ENCODE data around the gene SOCS1.
"Not testable (repeated sequence)": the region's sequence is repeated elsewhere in the genome, so short reads cannot be mapped to it uniquely, and the experiment has no call there.

SOCS1 gene, protein sequence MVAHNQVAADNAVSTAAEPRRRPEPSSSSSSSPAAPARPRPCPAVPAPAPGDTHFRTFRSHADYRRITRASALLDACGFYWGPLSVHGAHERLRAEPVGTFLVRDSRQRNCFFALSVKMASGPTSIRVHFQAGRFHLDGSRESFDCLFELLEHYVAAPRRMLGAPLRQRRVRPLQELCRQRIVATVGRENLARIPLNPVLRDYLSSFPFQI

DNA sequence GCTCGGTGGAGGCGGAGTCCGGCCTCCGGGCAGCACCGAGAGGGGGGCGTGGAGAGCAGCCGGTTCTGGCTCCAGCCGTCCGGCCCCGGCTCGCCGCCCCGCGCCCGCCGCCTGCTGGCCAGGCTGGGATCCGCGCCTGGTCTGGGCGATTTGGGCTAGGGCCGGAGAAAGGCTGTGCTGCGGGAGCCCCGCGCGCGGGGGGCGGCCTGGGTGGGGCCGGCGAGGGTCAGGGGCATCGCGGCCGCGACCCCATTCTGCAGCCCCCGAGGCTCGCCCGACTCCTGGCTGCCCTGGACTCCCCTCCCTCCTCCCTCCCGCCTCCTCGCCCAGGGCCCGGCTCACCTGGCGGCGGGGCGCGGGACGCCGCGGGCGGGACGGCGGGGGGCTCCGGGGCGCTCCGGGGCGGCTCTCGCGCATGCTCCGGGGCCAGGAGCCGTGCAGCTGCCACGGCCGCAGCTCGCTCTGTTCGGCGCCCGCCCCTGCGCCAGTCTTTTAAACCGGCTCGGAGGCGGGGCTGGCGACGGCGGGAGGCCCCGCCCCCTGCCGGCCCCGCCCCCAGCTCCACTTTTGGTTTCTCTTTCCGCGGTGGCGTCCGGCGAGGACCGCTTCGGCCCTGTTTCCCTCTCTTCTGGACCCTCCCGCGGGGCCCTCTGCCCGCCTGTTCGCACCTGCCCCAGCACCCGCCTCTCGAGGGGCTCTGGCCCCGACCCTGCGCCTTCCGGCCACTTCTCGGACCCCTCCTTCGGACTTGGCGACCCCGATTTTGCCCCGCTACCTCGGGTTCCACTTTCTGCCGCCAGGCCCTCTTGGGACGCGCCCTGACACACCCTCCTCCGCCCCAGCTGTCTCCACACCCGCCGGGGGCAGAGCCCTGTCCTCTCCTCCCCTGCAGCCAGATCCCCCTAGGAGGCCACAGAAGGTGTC lies at the start of gene SOCS1:
SOCS1 (minus strand) TSS at position 468 of the 924 bp plus-strand sequence. CDS start 726 bp downstream, outside the sequence.
- DNase-seq (ENCODE audit: low spot score) = peak; percentile 92

DNA sequence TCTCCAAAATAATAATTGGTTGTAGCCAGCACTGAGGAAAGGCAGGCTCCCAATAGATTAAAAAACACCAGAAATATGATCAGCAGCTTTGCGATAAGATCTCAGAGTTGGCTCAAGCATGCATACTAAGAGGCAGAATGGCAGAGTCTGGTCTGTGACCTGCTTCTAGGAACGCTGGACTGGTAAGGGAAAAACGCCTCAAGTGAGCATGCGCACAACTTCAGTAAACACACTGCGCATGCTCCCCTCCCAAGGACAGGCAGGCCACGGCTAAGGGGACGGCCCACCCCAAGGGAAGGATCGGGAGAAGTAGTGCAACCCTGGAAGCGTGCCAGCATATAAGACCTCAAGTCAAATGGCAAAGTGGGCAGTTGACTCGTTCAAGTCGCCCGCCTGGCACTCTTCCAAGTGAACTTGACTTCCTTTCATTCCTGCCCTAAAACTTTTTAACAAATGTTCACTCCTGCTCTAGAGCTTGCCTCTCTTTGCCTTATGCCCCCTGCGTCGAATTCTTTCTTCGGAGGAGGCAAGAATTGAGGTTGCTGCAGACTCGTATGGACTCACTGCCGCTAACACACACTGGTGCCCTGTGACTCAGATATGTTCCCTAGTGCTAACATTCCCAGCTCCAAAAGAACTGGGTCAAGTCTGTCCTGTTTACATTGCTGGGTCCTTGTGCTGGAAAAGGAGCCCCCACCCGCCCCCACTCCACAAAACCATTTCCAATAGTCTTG lies 47.6 kb upstream of the SOCS1 start:
- no peak for DNase-seq (ENCODE audit: low spot score)

DNA sequence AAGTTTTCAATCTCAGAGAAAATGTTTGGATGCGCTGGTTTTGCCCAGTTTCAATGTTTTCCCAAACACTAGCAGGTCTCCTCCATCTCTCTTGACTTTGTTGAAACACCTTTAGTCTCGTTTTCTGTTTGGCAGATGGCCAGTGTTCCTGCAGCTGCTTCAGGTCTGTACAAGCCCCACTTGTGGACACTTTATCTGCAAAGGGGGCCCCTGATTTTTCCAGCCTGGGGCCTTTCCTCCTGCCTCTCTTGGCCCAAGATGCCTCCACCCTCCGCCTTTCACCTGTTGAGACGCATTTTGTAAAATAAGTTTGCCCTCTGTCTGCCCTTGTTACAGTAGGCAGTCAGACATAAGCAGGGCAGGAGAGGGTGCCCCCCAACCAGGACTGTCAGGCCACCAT lies 47.0 kb upstream of the SOCS1 start:
- no peak for DNase-seq (ENCODE audit: low spot score)

DNA sequence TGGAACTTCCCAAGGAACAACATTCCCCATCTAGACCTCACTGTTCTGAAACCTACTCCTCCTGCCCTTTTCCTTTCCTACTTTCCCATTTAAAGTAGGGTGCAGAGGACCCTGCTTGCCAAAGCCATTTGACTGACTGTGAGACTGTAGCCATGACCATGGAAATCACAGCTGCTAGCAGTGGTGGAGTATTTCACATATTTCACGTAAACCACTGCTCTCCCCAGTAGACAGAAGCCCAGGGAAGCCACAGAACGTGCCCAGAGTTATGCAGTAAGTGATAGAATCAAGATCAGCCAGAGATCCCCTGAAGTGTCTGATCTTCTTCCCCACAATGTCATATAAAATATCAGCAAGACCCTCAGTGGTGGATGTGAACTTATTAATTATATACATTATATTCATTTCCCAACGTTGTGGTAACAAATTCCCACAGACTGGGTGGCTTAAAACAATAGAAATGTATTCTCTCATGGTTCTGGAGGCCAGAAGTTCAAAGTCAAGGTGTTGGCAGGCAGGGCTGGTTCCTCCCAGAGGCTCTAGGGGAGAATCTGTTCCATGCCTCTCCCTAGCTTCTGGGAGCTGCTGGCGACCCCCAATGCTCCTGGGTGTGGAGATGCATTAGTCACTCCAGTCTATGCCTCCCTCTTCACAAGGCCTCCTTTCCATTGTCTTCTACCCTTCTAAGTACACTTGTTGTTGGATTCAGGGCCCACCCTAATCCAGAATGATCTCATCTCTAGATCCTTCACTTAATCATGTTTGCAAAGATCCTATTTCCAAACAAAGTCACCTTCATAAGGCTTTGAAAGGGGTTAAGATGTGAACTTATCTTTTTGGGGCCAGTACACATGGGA lies 45.9 kb upstream of the SOCS1 start:
- DNase-seq (ENCODE audit: low spot score) = no peak

DNA sequence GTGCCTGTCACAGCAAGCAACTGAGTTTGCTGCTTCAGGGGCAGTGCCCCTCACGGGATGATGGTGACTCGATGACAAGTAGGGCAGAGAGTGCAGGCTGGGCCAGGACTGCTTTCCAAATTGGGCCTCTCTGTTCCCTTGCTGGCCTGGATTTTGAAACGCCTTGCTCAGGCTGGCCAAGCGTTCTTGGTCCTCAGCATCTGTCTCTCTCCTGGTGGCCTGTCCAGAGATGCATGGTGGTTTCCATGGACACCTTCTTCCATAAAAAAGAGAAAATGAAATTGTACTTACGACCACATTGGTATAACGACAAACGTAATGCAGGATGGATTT lies 44.5 kb upstream of the SOCS1 start:
- no peak for DNase-seq (ENCODE audit: low spot score)

DNA sequence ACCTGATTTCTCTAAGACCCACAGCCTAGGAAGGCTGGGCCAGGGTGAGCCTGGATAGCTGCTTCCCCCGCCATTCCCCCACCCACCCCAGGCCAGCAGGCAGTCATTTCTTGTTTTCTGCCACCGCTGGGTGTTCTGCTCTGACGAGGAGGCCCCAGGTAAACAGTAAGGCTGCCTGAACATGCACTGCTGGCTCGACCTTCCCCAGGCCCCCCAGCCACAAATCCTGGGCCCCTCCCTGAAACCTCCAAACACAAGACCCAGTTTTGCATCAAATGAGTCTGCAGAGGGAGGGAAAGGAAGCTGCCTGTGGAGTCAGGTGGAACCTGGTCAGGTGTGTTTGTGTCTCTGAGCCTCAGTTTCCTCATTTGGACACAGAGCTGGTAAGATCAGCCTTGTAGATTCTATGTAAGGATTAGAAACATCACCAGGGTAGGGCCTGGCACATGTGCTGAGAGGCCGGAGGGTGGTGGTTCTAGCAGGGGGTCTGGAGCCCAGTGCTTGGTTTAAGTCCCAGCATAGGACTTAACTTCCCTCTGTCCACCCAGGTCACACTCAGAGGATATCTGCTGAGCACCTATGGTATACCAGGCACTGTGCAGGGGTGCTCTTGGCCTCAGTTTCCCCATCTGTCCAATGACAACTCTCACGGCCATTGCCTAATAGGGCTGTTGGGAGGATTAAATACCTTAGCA lies 44.0 kb upstream of the SOCS1 start:
- no peak for DNase-seq (ENCODE audit: low spot score)

DNA sequence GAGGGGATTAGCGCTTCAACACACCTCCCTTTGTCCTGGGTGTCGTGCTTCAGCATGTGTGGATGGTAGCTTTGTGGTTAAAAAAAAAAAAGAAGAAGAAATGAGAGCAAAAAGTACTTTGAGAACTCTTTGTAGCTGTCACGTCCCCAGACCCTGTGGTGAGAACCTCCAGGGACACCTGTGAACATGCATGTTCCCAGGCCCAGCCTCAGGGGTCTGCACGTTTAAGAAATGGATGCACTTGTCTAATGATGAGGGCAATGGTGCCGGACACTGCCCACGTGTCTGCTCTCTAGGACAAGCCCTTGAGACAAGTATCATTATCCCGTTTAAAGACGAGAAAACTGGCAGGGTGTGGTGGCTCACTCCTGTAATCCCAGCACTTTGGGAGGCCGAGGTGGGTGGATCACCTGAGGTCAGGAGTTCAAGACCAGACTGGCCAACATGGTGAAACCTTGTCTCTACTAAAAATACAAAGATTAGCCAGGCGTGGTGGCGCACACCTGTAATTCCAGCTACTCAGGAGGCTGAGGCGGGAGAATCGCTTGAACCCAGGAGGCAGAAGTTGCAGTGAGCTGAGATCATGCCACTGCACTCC lies 43.0 kb upstream of the SOCS1 start:
- DNase-seq (ENCODE audit: low spot score) = not testable (repeated sequence)

DNA sequence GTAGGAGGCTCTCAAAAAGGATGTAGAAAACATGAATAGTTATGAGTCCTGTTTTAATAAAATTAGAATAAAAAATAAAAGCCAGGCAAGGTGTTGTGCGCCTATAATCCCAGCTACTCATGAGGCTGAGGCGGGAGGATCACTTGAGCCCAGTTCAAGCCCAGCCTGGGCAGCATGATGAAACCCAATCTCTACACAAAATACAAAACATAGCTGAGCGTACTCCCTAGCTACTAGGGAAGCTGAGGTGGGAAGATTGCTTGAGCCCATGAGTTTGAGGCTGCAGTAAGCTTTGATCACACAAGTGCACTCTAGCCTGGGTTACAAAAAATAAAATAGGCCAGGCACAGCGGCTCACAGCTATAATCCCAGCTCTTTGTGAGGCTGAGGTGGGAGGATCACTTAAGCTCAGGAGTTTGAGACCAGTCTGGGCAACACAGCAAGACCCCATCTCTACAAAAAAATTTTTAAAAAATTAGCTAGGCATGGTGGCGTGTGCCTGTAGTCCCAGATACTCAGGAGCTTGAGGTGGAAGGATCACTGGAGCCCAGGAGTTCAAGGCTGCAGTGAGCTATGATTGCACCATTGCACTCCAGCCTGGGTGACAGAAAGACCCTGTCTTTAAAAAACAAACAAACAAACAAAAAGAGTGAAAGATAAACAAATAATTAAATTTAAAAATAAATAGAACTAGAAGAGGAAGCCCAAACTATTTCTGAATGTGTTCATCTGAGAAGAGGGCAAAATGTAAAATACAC lies 42.3 kb upstream of the SOCS1 start:
- no peak for DNase-seq (ENCODE audit: low spot score)

DNA sequence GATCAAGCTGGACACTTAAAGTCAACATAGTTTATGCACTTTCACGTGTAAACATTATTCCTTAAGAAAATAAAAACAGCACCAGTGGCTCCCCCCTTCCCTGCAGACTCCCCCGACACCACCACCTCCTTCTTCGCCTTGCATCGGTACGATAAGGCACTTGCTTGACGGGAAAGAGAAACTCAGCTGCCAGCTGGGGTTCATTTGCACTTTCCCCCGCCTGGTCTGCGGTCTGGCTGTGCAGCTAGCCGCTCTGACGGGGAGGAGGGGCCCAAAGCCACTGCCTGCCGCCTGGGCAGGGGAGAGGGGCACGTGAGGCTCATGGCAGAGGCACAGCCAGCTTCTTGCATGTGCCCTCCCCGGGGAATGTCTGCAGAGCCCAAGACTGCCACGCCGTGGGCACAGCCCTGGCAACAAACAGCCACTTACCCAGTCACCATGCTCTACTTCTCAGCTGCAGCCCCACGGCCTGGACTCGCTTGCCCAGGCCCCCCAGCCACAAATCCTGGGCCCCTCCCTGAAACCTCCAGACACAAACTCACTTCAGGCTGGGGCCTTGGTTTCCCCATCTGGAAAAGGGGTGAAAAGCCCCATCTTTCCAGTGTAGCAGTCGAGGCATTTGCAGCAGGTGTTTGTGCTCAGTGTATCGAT lies 41.6 kb upstream of the SOCS1 start:
- DNase-seq (ENCODE audit: low spot score) = peak; percentile 62

DNA sequence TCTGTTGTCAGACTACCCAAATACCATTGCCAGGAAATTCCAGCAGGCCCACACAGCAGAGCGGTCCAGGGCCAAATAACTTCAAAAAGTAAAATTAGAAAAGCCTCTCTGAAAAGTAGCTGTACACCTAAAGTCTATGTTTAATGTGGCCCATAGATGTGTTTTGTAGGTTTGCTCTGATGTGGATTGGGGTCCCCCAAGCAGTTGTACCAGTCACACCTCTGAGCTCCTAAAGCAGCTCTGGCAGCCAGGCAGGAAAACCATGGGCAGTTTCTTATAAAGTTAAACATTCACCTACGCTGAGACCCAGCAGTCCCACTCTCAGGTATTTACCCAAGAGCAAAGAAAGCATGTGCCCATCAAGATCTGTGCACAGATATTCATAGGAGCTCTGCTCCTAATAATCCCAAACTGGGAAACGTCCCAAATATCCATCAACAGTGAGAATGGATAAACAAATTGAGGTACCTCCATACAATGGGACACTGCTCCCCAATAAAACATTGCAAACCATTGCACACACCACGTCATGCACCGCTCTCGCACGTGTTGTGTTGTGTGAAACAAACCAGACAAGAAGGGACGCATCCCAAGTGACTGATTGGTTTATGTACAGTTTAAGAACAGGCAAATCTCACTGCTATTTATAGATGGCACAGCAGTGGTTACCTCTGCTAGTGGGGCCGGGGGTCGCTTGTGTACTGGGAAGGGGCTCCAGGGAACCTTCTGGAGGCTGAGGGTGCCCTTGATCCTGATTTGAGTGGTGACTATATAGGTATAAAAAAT lies 40.9 kb upstream of the SOCS1 start:
- DNase-seq (ENCODE audit: low spot score) = no peak

DNA sequence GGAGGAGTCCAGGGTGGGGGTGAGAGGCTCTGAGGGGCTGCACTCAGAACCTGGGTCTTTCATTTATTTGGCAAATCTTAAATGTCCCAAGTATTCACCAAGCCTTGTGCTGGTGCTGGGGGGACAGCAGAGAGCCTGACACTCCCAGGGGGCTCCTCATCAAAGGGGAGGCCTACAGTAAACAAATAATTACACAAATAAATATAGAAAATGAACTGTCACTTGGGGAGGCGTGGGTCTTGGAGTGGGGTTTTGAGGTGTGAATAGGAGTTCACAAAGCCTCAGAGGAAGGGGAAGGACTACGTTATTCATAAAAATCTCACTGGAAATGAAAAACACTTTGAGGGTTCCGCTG lies 40.3 kb upstream of the SOCS1 start:
- no peak for DNase-seq (ENCODE audit: low spot score)

DNA sequence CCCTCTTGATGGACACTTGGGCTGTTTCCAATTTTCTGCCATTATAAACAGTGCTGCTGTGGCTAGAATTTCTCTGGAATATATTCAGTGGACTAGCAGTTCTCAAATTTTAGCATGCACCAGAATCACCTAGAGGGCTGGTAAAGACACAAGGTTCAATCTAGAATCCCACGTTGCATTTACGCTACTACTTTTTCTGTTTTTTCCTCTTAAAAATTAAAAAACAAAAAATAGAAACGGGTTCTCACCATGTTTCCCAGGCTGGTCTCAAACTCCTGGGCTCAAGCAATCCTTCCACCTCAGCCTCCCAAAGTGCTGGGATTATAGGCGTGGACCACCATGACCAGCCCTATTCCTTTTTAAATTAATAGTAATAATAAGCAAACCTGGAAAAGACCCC lies 39.7 kb upstream of the SOCS1 start:
- DNase-seq (ENCODE audit: low spot score) = no peak

DNA sequence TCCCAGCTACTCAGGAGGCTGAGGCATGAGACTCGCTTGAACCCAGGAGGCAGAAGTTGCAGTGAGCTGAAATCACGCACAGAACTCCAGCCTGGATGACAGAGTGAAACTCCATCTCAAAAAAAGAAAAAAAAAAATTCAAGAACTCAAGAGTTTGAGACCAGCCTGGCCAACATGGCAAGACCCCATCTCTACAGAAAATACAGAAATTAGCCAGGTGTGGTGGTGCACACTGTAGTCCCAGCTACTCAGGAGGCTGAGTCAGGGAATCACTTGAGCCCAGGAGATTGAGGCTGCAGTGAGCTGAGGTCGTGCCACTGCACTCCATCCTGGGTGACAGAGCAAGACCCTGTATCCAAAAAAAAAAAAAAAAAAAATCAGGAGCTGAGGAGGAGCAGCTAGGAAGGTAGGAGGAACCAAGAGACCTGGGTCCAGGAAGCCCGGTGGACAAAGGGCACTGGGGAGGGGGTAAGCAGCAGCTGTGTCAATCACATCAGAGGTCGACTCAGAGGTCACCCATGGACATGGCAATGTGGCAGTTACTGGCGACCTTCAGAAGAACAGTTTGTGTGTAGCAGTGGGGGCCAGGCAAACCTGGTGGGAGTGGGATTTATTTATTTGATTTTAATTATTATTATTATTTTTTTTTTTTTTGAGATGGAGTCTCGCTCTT lies 36.2 kb upstream of the SOCS1 start:
- DNase-seq (ENCODE audit: low spot score) = no peak

DNA sequence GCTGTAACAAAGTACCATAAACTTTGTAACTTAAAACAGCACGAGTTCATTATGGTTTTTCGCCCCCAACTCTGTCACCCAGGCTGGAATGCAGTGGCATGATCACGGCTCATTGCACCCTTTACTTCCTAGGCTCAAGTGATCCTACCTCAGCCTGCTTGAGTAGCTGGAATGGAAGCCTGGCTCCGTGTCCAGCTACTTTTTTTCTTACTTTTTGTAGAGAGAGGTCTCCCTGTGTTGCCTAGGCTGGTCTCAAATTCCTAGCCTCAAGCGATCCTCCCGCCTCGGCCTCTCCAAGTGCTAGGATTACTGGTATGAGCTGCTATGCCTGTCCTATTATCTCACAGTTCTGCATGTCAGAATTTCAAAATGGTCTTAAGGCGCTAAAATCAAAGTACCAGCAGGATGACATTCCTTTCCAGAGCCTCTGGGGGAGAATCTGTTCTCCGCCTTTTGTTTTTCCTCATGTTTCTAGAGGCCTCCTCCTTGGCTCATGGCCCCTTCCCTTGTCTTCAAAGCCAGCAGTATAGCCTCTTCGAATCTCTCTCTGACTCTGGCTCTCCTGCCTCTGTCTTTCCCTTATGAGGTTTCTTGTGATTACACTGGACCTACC lies 35.2 kb upstream of the SOCS1 start:
- no peak for DNase-seq (ENCODE audit: low spot score)

DNA sequence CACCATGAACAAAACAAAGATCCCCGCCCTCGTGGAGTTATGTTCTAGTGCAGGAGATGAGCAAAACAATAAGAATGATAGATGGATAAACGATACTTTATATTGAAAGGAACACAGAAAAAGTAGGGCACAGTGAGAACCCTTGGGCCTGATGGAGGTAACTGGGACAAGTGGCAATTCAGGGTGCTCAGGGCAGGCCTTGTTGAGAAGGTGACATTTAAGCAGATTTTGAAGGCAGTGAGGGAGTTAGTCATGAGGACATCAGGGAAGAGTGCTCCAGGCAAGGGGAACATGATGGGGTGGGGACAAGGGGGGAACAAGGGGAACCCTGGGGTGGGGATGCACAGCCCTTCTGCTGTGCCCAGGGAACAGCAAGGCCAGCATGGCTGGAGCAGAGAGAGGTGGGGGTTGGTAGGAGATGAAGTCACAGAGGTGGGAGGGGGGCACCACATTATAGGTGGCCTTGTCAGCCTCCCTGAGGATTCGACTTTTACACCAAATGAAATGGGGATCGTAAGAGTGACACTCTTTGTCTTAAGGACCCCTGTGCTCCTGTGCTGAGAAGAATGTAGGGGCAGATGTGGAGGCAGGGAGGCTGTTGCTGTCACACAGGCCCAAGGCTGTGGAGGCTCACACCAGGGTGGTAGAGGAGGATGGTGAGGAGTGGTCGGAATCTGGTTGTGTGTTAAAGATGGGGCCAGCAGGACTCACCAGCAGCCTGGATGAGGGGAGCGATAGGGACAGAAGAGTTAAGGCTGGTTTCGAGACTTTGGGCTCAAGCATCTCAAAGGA lies 34.3 kb upstream of the SOCS1 start:
- no peak for DNase-seq (ENCODE audit: low spot score)

DNA sequence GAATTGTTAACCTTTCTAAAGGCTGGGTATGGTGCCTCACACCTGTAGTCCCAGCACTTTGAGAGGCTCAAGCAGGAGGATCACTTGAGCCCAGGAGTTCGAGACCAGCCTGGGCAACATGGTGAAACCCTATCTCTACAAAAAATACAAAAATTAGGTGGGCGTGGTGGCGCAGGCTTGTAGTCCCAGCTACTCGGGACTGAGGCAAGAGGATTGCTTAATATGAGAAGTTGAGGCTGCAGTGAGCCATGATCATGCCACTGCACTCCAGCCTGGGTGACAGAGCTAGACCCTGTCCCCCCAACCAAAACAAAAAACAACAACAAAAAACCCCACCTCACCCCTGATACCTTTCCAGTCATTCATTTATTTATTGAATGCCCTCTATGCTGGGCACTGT lies 33.7 kb upstream of the SOCS1 start:
- DNase-seq (ENCODE audit: low spot score) = not testable (repeated sequence)

DNA sequence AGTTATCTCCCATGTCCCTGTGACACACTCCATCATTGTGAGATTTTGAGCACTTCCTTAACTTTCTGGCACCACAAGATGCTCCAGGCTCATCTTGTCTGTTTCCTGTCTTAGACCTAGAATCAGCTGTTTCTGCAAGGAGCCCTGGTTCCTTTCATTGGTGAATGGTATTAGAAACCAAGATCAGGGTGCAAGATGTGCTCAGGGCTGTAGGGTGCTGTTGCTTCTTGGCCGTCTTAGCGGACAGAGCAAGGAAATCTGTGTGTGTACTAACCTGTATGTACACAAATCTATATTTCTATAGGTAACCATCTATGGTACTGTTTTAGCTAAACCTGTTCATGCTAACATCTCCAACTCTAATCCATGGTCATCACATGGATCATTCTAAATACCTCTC lies 33.2 kb upstream of the SOCS1 start:
- no peak for DNase-seq (ENCODE audit: low spot score)
